GM12864 (cell line): Measurements from ENCODE around the gene TDRKH.
"Not testable (repeated sequence)": the region's sequence is repeated elsewhere in the genome, so short reads cannot be mapped to it uniquely, and the experiment has no call there.

ENCODE experiments used
- DNase-seq: peaks from one replicate; pipeline ENCODE4 v3.0.0-alpha.2; 2011; ENCODE audit warnings: low read depth
- H3K4me3 ChIP-seq: 2 replicates; pipeline ENCODE4 v1.5.1; 2011; ENCODE audit warnings: mild to moderate bottlenecking, low read depth, low read length, control low read depth
- CTCF ChIP-seq: IDR thresholded peaks from 2 replicates; pipeline ENCODE4 v1.5.1; 2011; ENCODE audit warnings: low read depth, mild to moderate bottlenecking, moderate library complexity, low read length, control low read depth, inconsistent platforms; ENCODE audit errors: missing control alignments

The TDRKH gene

GRCh38 chr1:151798571-151798970 is 8.3 kb upstream of the TDRKH start:
- no peak for DNase-seq

DNA sequence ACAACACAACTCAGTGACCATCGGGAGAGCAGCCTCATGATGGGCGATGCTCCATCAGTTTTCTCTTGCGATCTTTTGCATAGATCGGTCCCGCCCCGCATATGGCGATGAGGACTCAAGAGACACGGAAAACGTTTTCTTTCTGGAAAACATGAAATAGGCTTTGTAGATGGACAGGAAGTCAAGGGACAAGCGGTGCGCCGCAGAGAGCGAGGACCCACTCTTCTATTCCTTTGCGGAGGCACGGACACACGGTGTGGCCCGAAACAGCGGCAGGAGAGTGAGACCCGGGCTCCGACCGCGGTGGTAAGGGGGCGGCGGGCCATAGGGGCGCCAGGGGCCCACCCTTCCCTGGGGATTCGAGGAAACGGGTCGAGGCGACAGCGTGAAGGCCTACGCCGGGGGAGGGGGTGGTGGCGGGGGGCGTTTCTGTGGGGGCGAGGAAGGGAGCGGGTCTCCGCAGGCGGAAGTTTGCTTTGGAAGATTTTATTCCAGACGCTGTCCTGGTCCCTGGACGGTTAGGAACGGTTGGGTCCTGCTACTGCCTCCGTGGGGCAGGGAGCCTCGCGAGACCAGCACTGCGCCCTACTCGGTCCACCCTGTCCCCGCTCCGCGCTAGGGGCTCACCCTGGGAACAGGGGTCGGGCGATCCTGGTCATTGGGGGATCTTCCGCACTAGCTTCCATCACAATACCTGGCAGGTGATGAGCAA is 796 bp upstream of the TDRKH start:
- no peak for TF ChIP-seq CTCF
- no peak for DNase-seq

More at GRCh38 chr1:151798571-151798970, 8.3 kb upstream of the TDRKH start:
- H3K4me3 ChIP-seq: no peak overlapping the region
- no peak for TF ChIP-seq CTCF

DNA sequence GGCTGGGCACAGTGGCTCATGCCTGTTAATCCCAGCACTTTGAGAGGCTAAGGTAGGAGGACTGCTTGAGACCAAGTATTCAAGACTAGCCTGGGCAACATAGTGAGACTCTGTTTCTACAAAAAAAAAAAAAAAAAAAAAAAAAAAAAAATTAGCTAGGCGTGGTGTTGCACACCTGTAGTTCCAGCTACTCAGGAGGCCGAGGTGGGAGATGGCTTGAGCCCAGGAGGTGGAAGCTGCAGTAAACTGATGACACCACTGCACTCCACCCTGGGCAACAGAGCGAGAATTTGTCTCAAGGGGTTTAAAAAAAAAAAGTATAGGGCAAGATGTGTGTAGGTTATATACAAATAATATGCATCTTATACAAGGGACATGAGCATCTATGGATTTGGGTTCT is 2.6 kb downstream of the TDRKH start:
- DNase-seq: no peak
- TF ChIP-seq CTCF: no peak
- H3K4me3 ChIP-seq: no peak overlapping the region

More for the DNA sequence above, 796 bp upstream of the TDRKH start:
- H3K4me3 ChIP-seq: peak overlapping the region; percentile 77

DNA sequence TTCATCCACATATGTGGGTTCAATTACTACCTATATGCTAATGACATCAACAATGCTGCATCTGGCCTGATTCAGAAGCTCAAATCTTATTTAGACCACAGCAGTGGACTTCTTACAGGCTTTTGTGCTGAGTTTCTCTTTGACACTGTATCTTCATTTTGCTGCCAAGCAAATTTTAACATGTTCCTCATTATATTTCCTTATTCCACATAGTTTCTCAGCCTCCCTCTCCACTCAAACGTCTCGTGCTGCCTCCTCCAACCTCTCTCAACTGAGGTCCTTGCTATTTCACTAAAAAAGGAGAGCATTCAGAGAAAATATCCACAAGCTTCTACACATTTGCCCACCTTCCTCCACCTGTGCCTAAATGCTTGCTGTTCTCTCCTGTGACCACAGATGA is 6.5 kb downstream of the TDRKH start:
- no peak for TF ChIP-seq CTCF
- no peak overlapping the region for H3K4me3 ChIP-seq
- DNase-seq: no peak

- TF ChIP-seq CTCF: no peak
- no peak for DNase-seq
- H3K4me3 ChIP-seq: no peak overlapping the region
Observed at GRCh38 chr1:151782741-151783140, 7.6 kb downstream of the TDRKH start.

GRCh38 chr1:151782026-151782425 is 8.3 kb downstream of the TDRKH start:
- H3K4me3 ChIP-seq, DNase-seq: not testable (repeated sequence)

DNA sequence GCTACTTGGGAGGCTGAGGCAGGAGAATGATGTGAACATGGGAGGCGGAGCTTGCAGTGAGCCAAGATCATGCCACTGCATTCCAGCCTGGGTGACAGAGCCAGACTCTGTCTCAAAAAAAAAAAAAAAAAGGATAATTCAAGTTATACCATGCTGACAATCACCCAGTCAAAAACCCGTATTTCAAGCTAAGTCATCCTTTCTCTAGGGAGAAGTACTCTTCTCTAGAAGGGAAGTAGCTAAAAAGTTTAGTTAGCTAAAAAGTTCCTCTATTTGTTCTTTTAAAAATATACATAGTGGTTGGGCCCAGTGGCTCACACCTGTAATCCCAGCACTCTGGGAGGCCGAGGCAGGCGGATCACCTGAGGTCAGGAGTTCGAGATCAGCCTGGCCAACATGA is 9.6 kb downstream of the TDRKH start:
- H3K4me3 ChIP-seq, DNase-seq: not testable (repeated sequence)

DNA sequence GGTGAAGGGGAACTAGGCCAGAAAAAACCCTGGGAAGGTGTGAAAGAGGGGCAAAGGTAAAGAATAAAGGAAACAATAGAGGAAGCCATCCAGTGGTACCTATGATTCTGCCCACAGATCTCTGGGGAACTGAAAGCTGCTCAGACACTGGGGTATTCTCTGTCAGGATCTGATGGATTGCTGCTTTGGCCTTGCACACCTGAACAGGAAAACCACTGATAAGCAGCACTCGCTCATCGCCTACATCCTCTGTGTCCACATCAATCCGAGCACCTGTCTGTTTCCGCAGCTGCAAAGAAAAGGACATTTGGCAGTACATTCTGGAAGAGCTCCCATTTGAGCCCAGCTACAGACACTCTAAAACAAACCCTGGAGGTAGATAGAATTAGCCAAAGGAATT is 10.4 kb downstream of the TDRKH start:
- H3K4me3 ChIP-seq: no peak overlapping the region
- TF ChIP-seq CTCF: no peak
- DNase-seq: no peak
